Activated T-cell treated with anti-CD3 and anti-CD28 coated beads, Interleukin-2, amount 50 U/mL, for 48 hours (primary cell): ENCODE data around the gene ENDOU.
A peak's percentile ranks its signal among the peaks of the same experiment; 100 is the strongest.

Experiments
- DNase-seq, 2 experiments: peaks; one replicate each; pipeline ENCODE4 v3.0.0-alpha.2; 2020

ENDOU gene

DNA sequence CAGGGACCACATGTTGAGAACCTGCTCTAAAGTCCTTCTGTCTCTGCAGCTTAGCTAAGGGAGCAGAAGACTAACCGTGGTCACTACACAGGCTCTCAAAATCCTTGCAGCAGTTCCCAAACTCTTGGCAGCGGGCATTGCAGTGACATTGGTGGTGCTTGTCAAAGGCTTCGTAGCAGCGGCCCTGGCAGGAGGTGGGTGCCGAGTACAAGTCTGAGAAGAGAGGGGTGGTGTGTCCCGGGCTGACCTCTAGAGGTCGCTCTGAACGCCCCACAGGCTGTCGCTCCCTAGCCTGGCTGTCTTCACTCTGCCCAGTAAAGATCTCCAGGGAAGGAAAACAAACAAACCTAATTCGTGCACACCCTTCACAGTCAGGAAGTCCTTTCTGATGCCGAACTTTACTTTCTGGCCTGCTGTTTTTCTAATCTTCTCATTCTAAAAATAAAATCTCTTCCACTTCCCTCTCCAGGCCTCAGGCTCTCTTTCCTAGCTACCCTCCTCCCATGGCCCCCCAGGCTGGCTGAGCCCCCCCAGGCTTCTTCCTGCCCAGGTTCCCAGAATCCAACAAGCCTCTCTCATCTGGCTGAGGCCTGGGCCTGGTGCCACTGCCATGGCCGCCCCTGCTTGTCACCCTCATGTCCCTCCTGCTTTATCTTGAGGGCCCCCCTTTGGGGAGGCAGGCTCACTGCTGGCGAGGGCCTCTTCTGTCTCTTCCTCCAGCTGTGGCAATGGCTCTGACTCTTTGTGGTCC, 7.7 kb downstream of the ENDOU start:
- DNase-seq, result peak; percentile 54 to 67

DNA sequence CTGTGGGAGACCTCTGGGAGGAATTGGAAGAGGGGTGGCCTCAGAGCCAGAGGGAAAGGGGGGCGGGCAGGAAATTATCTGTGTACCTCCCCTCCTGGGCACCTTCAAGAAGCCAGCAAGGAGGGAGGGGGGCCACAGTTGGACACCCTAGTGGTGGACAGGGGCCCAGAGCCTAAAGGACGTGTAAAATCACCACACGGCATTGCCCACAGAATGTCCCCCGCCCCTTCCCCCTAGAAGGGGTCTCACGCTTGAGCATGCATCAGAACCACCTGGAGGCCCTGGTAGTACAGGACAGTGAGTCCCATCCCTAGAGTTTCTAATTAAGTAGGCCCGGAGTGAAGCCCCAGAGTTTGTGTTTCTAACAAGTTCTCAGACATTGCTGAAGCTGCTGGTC, 8.2 kb downstream of the ENDOU start:
- no peak for DNase-seq

- peak in 1 of 2 experiments; percentile 14 for DNase-seq
Observed at GRCh38 chr12:47715877-47716548, 9.3 kb downstream of the ENDOU start.

- peak; percentile 79 to 81 for DNase-seq
Observed at GRCh38 chr12:47715393-47715876, 9.9 kb downstream of the ENDOU start.

DNA sequence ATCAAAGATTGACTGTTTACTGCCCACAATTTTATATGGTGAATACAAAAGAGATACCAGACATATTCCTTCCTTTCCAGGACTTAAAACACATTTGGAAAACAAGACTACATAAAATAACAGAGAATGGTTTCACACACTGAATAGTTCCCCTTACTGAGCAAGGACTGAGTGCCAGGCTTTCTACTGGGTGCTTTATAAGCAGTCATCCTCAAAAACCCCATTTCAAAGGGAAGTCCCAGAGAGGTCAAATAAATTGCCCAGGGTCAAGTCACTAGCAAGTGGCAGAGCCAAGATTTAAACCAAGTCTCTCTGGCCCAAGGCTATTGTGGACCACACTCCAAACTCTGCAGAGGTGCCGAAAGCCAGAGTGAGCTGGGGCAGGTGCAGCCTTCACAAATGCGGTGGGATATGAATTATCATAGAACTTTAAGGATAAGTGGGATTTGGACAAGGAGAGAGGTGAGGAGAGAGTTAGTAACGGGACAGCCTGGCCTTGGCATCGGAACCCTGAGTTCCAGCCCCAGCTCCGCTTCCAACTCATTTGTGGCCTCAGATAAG, 10.4 kb downstream of the ENDOU start:
- no peak for DNase-seq

DNA sequence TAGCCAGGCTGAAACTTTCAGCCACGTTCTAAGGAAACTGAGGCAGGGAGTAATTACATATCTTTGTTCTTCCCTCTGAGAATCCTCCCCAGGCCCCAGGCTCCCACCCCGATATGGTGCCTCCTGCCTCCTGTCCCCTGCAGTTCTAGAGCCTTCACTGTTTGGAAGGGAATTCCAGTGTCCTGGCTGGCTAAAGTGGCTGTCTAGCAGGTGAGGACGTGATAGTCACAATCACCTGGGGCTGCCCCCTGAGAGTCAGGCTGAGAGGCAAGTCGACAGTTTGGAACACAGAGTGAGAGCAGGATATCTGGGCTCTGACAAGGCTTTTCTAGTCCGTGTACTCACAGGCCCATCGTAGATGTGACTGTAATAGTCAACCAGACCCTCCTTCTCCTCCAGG, 13.1 kb downstream of the ENDOU start:
- no peak for DNase-seq

- no peak for DNase-seq
Observed at GRCh38 chr12:47711448-47711847, 13.8 kb downstream of the ENDOU start.

GRCh38 chr12:47710278-47710677, 15.0 kb downstream of the ENDOU start:
- DNase-seq, result no peak

DNA sequence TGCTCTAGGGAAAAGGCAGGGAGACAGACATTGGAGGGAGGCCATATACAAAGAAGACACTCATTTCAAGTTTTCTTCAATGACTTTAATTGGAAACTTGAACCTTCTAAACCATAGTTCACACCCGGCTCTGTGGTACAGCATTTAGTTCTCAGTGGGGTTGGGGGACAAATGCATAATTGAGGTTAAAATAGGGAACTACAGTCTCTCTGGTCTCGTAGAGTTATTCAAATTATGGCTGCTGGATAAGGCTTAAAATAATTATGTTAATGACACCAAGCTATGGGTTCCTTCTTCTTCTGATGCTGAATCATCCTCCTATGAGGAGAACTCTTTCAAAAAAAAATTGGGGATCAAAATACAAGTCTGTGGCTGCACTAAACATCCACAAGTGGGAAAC, 15.6 kb downstream of the ENDOU start:
- DNase-seq, result no peak

DNA sequence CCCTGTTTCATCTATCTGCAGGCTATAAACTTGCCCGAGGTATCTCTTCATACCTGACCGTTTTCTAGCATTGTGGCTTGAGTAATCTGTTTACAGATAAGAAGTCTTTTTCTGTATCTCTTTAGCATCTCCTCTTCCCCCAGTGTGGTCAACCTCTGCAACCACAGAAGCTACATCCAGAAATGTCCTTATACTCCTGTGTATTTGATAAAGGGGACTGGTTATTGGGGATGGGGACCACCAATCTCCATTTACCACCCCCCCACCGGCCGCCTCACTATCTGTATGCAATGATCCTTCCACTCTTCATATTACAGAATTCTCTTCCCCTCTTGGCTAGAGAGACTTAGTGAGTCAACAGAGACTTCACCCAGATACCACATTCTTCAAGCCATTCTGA, 16.1 kb downstream of the ENDOU start:
- no peak for DNase-seq

GRCh38 chr12:47707905-47708543, 17.3 kb downstream of the ENDOU start:
- DNase-seq, result no peak

DNA sequence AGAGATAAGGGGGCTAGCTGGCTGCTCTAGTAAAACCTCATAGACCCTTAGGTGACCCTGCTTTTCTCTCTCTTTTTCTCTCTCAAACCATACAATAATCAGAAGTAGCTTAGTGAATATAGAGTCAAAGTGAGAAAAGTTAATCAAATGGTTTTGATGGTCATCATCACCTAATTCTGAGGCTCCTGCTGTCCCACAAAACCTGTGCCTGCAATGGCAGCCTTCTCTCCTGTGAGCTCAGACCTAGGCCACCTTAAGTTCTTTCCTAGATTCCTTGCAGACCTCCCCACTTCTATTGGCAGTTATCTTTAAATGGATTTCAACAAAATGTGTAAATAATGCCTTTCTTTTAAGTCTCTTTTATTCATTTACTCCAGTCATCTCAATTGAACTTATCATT, 17.9 kb downstream of the ENDOU start:
- no peak for DNase-seq

GRCh38 chr12:47705566-47706425, 19.5 kb downstream of the ENDOU start, which contains the start of gene RPAP3:
RPAP3 (minus strand) TSS chr12:47706030; CDS start chr12:47702840, 3,190 bp downstream.
- DNase-seq, result peak; percentile 99

GRCh38 chr12:47705229-47705565, 20.1 kb downstream of the ENDOU start:
- DNase-seq, result no peak

- no peak for DNase-seq
Observed at GRCh38 chr12:47704719-47705118, 20.6 kb downstream of the ENDOU start.

DNA sequence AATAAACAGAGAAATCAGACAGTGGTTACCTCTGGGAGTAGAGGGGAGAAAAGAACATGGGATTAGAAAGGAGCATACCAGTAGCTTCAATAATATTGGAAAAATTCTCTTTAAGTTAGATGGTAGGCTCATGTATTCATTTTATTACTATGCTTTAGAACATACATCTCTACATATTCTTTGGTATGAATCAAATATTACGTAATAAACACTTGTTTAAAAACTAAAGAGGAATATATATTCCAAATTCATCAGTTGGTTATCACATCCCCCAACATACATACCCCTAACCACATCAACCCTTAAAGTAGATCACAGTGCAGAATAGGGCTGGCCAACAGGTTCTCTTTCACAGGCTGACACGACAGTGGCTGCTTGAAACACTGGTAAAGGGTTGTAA, 25.0 kb downstream of the ENDOU start:
- no peak for DNase-seq

DNA sequence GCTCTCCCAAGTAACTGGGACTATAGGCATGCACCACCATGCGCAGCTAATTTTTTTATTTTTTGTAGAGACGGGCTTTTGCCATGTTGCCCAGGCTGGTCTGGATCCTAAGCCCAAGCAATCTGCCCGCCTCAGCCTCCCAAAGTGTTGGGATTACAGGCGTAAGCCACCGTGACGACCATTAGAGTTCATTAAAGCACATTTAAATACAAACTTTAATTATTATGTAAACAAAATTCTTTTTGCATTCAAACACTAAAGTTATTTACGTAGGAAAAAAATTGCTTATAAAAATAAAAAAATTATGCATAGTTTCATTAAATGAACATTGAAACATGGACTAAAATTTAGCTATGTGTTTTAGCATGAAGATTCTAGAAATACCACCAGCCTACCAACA, 26.7 kb downstream of the ENDOU start:
- no peak for DNase-seq

- DNase-seq, result no peak
Observed at GRCh38 chr12:47698055-47698454, 27.2 kb downstream of the ENDOU start.

GRCh38 chr12:47689215-47689614, 36.1 kb downstream of the ENDOU start:
- no peak for DNase-seq

DNA sequence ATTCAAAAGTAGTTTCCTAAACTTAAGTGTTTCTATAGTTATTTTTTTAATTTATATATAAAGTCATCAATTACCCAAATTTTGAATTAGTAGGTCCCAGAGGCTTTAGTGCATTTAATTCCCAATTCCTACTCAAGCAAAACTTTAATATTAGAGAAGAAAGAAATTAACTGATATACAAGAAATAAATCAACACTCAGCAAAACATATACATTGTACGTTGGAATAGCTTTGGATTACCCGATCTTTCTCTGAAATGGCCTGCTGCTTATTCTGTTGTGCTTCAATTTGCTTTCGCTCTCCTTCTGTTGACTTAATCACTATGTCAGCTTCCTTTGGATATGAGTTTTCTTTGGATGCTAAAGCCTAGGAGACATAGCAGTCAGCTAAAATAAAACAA, 37.7 kb downstream of the ENDOU start:
- DNase-seq, result no peak

GRCh38 chr12:47686645-47687240, 38.5 kb downstream of the ENDOU start:
- no peak for DNase-seq

DNA sequence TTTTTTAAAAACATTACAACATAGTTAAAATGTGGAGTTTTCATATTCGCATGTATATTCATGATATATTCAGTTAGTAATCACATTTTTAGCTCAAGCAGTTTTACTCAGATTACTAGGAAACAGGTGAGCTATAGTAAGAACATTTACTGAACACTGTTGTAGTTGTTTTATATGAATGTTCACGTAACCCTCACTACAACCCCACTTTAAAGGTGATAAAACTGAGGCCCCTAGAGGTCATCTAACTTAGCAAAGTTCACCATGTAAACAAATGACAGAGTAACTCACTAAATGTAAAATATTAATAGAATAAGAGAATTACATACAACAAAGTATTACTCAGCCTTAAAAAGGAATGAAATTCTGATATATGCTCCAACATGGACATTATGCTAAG, 45.5 kb downstream of the ENDOU start:
- no peak for DNase-seq
